Stimulated activated CD8-positive, alpha-beta memory T cell treated with anti-CD3 and anti-CD28 coated beads, Interleukin-4, amount 100 ng/mL, for 24 hours (primary cell): ENCODE measurements around the gene C12orf60.

ENCODE experiments used
- DNase-seq: peaks from one replicate; pipeline ENCODE4 v3.0.0-alpha.2; 2020; ENCODE audit warnings: low read depth

Gene C12orf60

DNA sequence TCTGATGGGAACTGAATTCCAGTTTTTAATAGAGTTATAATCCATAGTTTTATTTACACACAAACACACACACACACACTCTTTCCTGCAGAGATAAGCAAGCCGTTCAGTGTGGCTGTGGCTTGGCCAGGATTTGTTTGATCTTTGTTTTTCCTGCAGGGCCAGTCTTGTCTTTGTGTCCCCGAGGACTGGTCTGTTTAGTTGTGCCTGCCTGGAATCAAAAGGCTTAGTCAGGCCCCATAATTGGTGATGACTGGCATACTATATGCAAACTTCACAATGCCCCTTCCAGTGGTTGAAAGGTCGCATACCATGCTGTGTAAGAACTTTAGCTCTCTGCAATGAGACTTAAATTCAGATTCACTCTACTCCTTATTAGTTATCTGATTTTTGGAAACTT is 26.2 kb upstream of the C12orf60 start:
- DNase-seq, result no peak

GRCh38 chr12:14779834-14780233 is 23.6 kb upstream of the C12orf60 start:
- DNase-seq, result no peak

DNA sequence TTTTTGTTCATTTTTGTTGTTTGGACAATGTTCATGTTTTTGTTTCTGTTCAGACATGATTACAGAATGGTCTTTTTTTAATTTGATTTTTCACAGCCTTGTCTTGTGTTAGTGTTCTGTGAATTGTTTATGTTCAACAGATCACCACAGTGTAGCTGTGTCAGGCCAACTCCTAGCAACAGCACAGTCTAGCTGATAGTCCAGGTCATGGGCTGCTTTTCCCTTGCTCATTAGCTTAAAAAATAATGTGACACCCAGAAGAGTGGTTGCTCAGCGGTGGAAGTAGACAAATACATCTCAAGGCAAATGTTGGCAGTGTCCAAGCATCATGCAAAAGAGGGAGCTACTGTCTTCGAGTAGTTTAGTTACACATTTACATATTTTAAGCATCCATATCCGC is 22.6 kb upstream of the C12orf60 start:
- DNase-seq, result no peak

- no peak for DNase-seq
These were observed 21.9 kb upstream of the C12orf60 start for GRCh38 chr12:14781563-14781962.

DNA sequence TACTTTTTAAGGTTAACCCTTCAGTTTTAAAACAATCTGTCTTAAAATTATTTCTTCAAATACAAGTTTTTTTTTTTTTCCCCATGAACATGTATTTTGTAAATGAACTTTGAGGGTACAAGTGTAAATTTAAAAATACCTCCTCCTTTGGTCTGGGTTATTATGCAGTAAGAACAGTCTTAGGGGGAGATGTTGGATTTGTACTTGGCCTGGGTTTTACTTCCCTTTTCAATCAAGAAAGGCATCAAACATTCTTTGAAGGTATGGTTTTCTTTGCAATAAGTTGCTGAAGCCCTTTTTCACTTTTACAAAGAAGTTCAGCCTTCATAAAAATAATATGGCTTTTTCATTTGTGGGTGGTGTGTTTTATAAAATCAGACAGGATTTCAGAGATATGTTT is 20.7 kb upstream of the C12orf60 start:
- DNase-seq, result no peak

GRCh38 chr12:14784471-14784870 is 19.0 kb upstream of the C12orf60 start:
- no peak for DNase-seq

- no peak for DNase-seq
These were observed 17.9 kb upstream of the C12orf60 start for GRCh38 chr12:14785568-14785967.

- no peak for DNase-seq
These were observed 8.4 kb upstream of the C12orf60 start for GRCh38 chr12:14795028-14795448.

GRCh38 chr12:14802247-14802646 is 1.2 kb upstream of the C12orf60 start:
- DNase-seq, result no peak

DNA sequence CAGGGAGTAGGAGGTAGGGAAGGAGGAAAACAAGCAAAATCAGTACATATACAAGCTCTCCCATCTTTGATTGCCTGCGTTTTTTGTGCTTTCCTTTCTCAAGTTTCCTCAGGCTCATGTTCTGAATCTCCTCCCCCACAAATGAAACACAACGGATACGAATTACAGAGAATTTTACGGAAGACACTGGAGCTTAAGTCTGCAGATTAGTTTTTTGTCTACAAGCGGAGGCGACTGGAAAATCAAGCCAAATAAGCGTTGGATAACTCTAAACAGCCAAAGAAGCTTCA is 804 bp upstream of the C12orf60 start:
- no peak for DNase-seq

- no peak for DNase-seq
These were observed 325 bp downstream of the C12orf60 start for GRCh38 chr12:14803830-14804160.

GRCh38 chr12:14810167-14810952 is 6.9 kb downstream of the C12orf60 start:
- no peak for DNase-seq

- DNase-seq, result no peak
These were observed 7.5 kb downstream of the C12orf60 start for GRCh38 chr12:14810953-14811483.

GRCh38 chr12:14811486-14811885 is 8.0 kb downstream of the C12orf60 start:
- DNase-seq, result no peak

DNA sequence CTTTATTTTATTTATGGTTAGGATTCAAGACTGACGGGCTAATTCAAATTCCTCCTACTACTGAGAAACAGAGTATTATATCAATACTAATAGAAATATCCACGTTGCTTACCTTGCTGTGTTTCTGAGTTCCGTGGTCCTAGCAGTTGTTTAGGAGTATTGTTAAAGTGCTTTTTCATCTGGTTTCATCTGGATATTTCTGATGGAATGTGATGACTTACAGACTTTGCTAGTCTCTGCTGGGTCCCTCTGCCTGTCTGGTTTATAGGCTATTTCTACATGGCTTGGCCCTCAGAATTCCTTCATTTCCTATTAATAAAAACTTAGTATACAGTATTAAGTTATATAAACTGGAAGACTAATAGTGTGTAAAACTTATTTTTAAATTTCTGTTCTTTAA is 10.5 kb downstream of the C12orf60 start, which contains the start of gene SMCO3:
Gene SMCO3 (minus strand): TSS at position 169 of the 400 bp plus-strand sequence. CDS start 7,502 bp downstream, outside the sequence.
- DNase-seq, result no peak

DNA sequence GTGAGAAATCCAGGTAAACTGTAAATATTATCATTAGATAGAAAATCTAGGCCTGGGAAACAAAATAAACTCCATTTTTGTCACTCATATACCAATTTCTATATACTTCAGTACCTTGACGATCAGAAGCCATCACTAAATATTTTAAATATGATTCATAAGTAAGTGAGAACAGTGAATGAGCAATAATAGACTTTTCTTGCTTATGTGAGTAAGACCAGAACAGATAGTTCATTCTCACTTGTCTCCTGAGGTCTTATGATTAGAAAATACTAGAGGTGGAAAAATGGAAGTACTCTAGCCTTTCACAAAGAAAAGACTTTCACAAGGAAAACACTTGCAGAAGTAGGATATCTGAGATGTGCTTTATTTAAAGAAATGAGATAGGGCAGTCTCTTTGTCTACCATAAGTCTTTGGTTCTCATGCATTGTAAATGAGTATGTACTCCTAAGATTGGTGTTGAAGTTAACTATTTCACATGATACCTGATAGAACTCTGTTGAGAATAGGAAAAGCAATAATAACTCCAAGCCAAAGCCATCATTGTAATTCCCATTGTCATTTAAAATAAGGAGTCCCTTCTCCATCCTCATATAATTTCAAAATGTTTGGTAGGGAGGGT is 20.7 kb downstream of the C12orf60 start:
- no peak for DNase-seq

- DNase-seq, result no peak
These were observed 21.8 kb downstream of the C12orf60 start for GRCh38 chr12:14825256-14825655.

- DNase-seq, result no peak
These were observed 23.0 kb downstream of the C12orf60 start for GRCh38 chr12:14826491-14826890.

- DNase-seq, result no peak
These were observed 23.6 kb downstream of the C12orf60 start for GRCh38 chr12:14827043-14827442.

- DNase-seq, result no peak
These were observed 25.4 kb downstream of the C12orf60 start for GRCh38 chr12:14828892-14829291.

DNA sequence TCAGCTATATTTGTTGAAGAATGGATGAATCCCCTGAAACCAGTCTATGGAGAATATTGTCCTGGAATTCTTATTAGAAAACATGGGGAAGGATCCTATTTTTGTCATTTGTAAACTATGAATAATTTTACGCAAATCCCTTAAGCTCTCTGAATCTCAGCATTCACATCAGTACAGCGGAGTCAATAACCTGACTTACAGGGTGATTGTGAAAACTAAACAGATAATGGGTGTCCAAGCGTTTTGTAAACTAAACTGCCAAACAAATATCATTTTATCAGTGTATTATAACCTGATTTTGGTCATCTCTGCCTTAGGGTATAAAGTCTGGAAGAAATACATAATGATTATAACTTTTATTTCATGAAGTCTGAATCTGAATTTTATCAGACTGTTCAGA is 29.9 kb downstream of the C12orf60 start:
- no peak for DNase-seq

DNA sequence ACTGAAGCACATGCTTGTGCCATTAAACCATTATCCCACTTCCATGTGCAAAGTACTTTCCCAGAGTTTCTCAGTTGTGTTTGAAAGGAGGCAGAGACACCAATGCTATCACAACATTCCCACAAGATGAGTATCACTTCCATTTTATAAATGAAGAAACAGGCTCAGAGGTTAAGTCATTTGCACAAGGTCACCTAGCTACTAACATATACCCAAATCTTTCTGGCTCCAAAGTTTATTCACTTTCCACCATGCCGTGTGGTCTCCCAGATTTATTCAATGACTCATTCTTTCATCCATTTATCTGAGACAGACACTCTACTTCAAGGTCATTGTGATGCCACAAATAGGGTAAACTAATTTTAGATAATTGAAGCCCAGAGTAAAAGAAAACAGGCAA is 30.5 kb downstream of the C12orf60 start:
- no peak for DNase-seq

DNA sequence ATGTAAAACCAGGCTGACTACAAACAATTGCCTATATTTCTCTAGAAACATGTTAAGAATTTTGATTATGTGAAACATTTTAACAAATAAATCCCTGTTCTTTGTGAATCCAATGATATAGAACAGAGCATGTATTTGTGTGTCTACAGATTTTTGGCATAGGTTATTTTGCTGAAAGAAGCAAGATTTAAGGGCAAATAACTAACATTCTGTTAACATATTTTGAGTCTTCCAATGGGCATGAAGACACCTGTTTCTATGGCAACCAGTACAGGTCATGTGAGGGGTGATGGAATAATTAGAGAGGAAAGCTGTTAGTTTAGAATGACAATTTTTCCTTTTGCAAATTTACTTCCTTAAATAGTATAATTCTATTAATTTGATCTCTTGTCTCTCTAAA is 31.0 kb downstream of the C12orf60 start:
- no peak for DNase-seq
